Measurements from ENCODE around the gene RPL9. TPM values are rescaled to one million over a fixed set of nuclear protein-coding genes. Genes with fewer than 3 reads are reported as not detected.
A peak's percentile ranks its signal among the peaks of the same experiment; 100 is the strongest.

Gene RPL9
- total and polyA plus RNA-seq, 2 of the 8 experiments (the other 6 are each of a cell fraction or from before 2014, with no cell fraction given): 1,161 to 1,184 TPM

- TF ChIP-seq CBX8 (IDR thresholded peaks at IDR 0.05; ENCODE audit: borderline replicate concordance, low read depth, low read length) (no peak), SIX5 (IDR thresholded peaks at IDR 0.05; ENCODE audit: low read depth, low read length) (no peak), PHF8 (conservative IDR thresholded peaks at IDR 0.05; ENCODE audit: low read depth, low read length) (peak; percentile 26; the same call in 1 of the 2 replicates), KDM4A (IDR thresholded peaks at IDR 0.05; ENCODE audit: low read depth, low read length, severe bottlenecking) (peak; percentile 76), SP4 (IDR thresholded peaks at IDR 0.05; ENCODE audit: low read length) (no peak; the same call in 1 of the 2 replicates), CTBP2 (IDR thresholded peaks at IDR 0.05; ENCODE audit: borderline replicate concordance, insufficient read depth, insufficient read length, low read length) (no peak), CHD1 (IDR thresholded peaks at IDR 0.05; ENCODE audit: low read depth, low read length) (no peak), POLR2A (IDR thresholded peaks at IDR 0.05; ENCODE audit: control extremely low read depth in 1 of 2, low read depth in 2 of 2, low read length in 2 of 2) (peak in 1 of 2 experiments; percentile 60; a peak in 1 of 3 replicates)
Observed at GRCh38 chr4:39446842-39447573, 11.7 kb downstream of the RPL9 start (continued).

Measured in H1 (cell line).